Astrocyte (in vitro differentiated cells and primary cell): Measurements from ENCODE around the gene DDX27. TPM values are rescaled to one million over a fixed set of nuclear protein-coding genes. Genes with fewer than 3 reads are reported as not detected.

Experiments used
- DNase-seq: peaks from one replicate; pipeline ENCODE4 v3.0.0-alpha.2; 2010; ENCODE audit warnings: low read depth
- FAIRE-seq: peaks from 2 replicates; lab custom pipeline; 2011; peaks lifted over from hg19 to GRCh38; lab: Jason Lieb, UNC
- H2AFZ ChIP-seq: 2 replicates; pipeline ENCODE4 v1.6.0; 2012; ENCODE audit warnings: low read depth, low read length, inconsistent platforms
- H3K27ac ChIP-seq: 2 replicates; pipeline ENCODE4 v1.5.1; 2011; ENCODE audit warnings: low read depth, low read length, inconsistent platforms
- H3K27me3 ChIP-seq: 2 replicates; pipeline ENCODE4 v1.6.0; 2011; ENCODE audit warnings: low read length, inconsistent platforms; ENCODE audit not compliant: insufficient read depth
- H3K36me3 ChIP-seq: 2 replicates; pipeline ENCODE4 v1.5.1; 2011; ENCODE audit warnings: low read length, inconsistent platforms; ENCODE audit not compliant: insufficient read depth
- H3K4me1 ChIP-seq: 2 replicates; pipeline ENCODE4 v1.5.1; 2011; ENCODE audit warnings: low read length, inconsistent platforms; ENCODE audit not compliant: insufficient read depth
- H3K4me2 ChIP-seq: 2 replicates; pipeline ENCODE4 v1.6.0; 2012; ENCODE audit warnings: low read length, inconsistent platforms
- H3K4me3 ChIP-seq: 2 replicates; pipeline ENCODE4 v1.5.1; 2011; ENCODE audit warnings: low read depth, mild to moderate bottlenecking, low read length, inconsistent platforms; ENCODE audit not compliant: insufficient read depth
- H3K79me2 ChIP-seq: 2 replicates; pipeline ENCODE4 v1.6.0; 2012; ENCODE audit warnings: mild to moderate bottlenecking, low read length, inconsistent platforms; ENCODE audit not compliant: insufficient read depth
- H3K9ac ChIP-seq: 2 replicates; pipeline ENCODE4 v1.6.0; 2012; ENCODE audit warnings: mild to moderate bottlenecking, low read length, inconsistent platforms
- H3K9me3 ChIP-seq: 2 replicates; pipeline ENCODE4 v1.5.1; 2012; ENCODE audit warnings: low read depth, mild to moderate bottlenecking, low read length, inconsistent platforms; ENCODE audit not compliant: insufficient read depth
- H4K20me1 ChIP-seq: 2 replicates; pipeline ENCODE4 v1.6.0; 2012; ENCODE audit warnings: low read length, inconsistent platforms; ENCODE audit not compliant: insufficient read depth
- H3K27ac Mint-ChIP-seq: one replicate; pipeline ENCODE4 v1.8.0; 2021; ENCODE audit warnings: mild to moderate bottlenecking, mixed read lengths; ENCODE audit not compliant: unreplicated experiment
- H3K27me3 Mint-ChIP-seq: one replicate; pipeline ENCODE4 v1.8.0; 2021; ENCODE audit warnings: low read depth, mixed read lengths; ENCODE audit not compliant: unreplicated experiment
- H3K36me3 Mint-ChIP-seq: one replicate; pipeline ENCODE4 v1.8.0; 2021; ENCODE audit warnings: low read depth, mixed read lengths; ENCODE audit not compliant: unreplicated experiment
- H3K4me1 Mint-ChIP-seq: one replicate; pipeline ENCODE4 v1.8.0; 2021; ENCODE audit warnings: low read depth, mixed read lengths; ENCODE audit not compliant: unreplicated experiment
- H3K4me3 Mint-ChIP-seq: one replicate; pipeline ENCODE4 v1.8.0; 2021; ENCODE audit warnings: mild to moderate bottlenecking, moderate library complexity, mixed read lengths; ENCODE audit not compliant: unreplicated experiment
- H3K9me3 Mint-ChIP-seq: one replicate; pipeline ENCODE4 v1.8.0; 2021; ENCODE audit warnings: mild to moderate bottlenecking, mixed read lengths; ENCODE audit not compliant: unreplicated experiment
- EZH2 ChIP-seq: IDR thresholded peaks from 2 replicates; pipeline ENCODE4 v1.6.1; 2012; ENCODE audit warnings: mild to moderate bottlenecking, low read length, inconsistent platforms; ENCODE audit not compliant: insufficient read depth
- total RNA-seq: library from RNA; stranded (reverse); gene quantifications from 2 replicates; pipeline ENCODE4 v1.2.1, GENCODE V29; 2021
- TF ChIP-seq, protein P1 (sequence below): IDR thresholded peaks from 2 replicates; pipeline ENCODE4 v1.5.1; 2011; ENCODE audit warnings: low read depth, mild to moderate bottlenecking, inconsistent platforms, low read length, moderate library complexity; ENCODE audit not compliant: insufficient read depth

Gene DDX27
- total RNA-seq, 1 donor from 2014 or later: 38.3 TPM

DNA sequence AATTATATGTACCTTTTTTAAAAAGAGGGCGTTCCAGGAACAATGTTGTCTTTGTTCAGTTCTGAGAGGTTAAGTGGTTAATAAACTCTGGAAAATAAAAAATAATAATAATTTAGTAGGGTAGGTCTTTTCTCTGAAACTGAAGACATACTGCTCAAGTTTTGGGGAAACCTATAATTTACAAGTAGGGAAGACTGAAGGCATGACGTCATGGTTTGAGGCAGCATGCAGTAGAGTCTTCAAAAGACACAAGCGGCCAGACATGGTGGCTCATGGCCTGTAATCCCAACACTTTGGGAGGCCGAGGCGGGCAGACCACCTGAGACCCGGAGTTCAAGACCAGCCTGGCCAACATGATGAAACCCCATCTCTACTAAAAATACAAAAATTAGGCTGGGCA, 45.0 kb upstream of the DDX27 start:
- peaks cover 9% of the 10 kb centered on the region for H3K36me3 ChIP-seq
- no peak overlapping the region for H3K27ac ChIP-seq
- H4K20me1 ChIP-seq: peaks cover 56% of the 10 kb centered on the region
- Mint-ChIP-seq H3K27ac (no peak overlapping the region), H3K9me3 (no peaks in the 10 kb centered on the region), H3K4me3 (no peak overlapping the region), H3K36me3 (peaks cover 10% of the 10 kb centered on the region), H3K27me3 (no peaks in the 10 kb centered on the region), H3K4me1 (no peaks in the 10 kb centered on the region)
- H3K9me3 ChIP-seq: no peaks in the 10 kb centered on the region
- no peaks in the 10 kb centered on the region for H3K27me3 ChIP-seq
- no peak for TF ChIP-seq EZH2
- TF ChIP-seq, protein P1, sequence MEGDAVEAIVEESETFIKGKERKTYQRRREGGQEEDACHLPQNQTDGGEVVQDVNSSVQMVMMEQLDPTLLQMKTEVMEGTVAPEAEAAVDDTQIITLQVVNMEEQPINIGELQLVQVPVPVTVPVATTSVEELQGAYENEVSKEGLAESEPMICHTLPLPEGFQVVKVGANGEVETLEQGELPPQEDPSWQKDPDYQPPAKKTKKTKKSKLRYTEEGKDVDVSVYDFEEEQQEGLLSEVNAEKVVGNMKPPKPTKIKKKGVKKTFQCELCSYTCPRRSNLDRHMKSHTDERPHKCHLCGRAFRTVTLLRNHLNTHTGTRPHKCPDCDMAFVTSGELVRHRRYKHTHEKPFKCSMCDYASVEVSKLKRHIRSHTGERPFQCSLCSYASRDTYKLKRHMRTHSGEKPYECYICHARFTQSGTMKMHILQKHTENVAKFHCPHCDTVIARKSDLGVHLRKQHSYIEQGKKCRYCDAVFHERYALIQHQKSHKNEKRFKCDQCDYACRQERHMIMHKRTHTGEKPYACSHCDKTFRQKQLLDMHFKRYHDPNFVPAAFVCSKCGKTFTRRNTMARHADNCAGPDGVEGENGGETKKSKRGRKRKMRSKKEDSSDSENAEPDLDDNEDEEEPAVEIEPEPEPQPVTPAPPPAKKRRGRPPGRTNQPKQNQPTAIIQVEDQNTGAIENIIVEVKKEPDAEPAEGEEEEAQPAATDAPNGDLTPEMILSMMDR: no peak
- no peak for DNase-seq
- no peak for FAIRE-seq
- H3K9ac ChIP-seq: no peak overlapping the region
- peaks cover 88% of the 10 kb centered on the region for H3K79me2 ChIP-seq
- H3K4me1 ChIP-seq: no peaks in the 10 kb centered on the region
- H2AFZ ChIP-seq: no peak overlapping the region
- no peak overlapping the region for H3K4me3 ChIP-seq
- no peak overlapping the region for H3K4me2 ChIP-seq

DNA sequence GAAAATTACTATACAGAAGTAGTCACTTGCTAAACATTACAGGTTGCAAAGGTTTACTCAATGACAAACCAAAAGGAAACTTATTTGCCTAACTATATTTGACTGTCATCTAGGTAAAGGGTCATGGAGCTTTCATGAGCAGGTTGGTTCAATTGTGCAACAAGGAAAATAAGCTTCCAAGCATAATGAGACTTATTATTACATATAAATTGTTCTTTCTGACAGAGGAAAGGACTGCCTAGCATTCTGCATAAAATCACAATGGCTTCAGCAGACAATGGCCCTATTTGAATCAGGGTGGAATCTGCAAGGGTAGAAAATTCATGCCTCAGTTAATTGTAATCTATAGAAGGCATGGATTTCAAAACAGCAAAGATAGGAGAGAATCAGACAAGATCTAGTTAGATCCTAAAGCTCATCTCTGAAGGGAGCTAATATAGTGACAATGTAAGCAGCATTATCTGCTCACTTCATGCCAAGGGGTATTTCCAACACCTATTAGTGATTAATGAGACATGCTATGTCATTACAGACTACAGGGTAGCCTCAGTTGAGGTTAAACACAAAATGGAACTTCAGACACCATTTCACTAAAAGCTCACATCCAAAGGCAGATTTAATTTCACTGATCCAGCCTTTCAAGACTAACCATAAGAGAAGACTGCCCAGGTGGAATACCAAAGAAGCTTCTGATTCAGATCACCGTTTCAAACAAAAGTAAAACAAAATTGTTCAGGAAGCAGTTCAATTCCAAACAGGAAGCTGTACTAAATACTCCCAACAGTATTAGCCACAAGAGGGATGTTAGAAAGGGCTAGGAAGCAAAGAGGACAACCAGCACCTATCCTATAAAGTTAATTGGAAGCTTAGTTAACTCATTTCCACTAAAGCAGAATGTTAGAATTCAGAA, 39.6 kb upstream of the DDX27 start:
- Histone ChIP-seq H3K27ac (no peak overlapping the region), H3K9ac (no peak overlapping the region), H3K36me3 (peaks cover 3% of the 10 kb centered on the region), H3K4me1 (no peaks in the 10 kb centered on the region), H3K79me2 (peaks cover 94% of the 10 kb centered on the region), H3K4me2 (no peak overlapping the region), H3K4me3 (no peak overlapping the region), H4K20me1 (peaks cover 69% of the 10 kb centered on the region), H2AFZ (no peak overlapping the region), H3K9me3 (no peaks in the 10 kb centered on the region), H3K27me3 (no peaks in the 10 kb centered on the region)
- H3K4me1 Mint-ChIP-seq: peaks cover 17% of the 10 kb centered on the region
- FAIRE-seq: no peak
- peaks cover 2% of the 10 kb centered on the region for H3K36me3 Mint-ChIP-seq
- no peaks in the 10 kb centered on the region for H3K27me3 Mint-ChIP-seq
- H3K9me3 Mint-ChIP-seq: no peaks in the 10 kb centered on the region
- no peak for DNase-seq
- no peak overlapping the region for H3K4me3 Mint-ChIP-seq
- TF ChIP-seq, protein P1: no peak
- TF ChIP-seq EZH2: no peak
- H3K27ac Mint-ChIP-seq: no peak overlapping the region
